GM12878 (cell line): ENCODE results near the gene WWOX. TPM values are rescaled to one million over a fixed set of nuclear protein-coding genes. Genes with fewer than 3 reads are reported as not detected.

ENCODE experiments used
- ATF7 ChIP-seq: fragments of 450-650 bp; IDR thresholded peaks from 2 replicates; pipeline ENCODE4 v1.6.1; 2016; ENCODE audit warnings: low read depth, mild to moderate bottlenecking
- BMI1 ChIP-seq: fragments of 450-650 bp; IDR thresholded peaks from 2 replicates; pipeline ENCODE4 v1.6.1; 2016; ENCODE audit warnings: mild to moderate bottlenecking, moderate library complexity, borderline replicate concordance
- CHD2 ChIP-seq: IDR thresholded peaks from 2 replicates; pipeline ENCODE4 v1.6.1; 2011; ENCODE audit warnings: low read depth, low read length, improper control_type of control experiment, borderline replicate concordance
- ETV6 ChIP-seq, 2 experiments: fragments of 450-650 bp in 1 of 2; IDR thresholded peaks in 1 of 2; conservative IDR thresholded peaks in 1 of 2; 2 replicates each; pipeline ENCODE4 v1.6.1; 2014; ENCODE audit warnings: antibody characterized with exemption in 1 of 2, borderline replicate concordance in 1 of 2, low read depth in 1 of 2, mild to moderate bottlenecking in 1 of 2, moderate library complexity in 1 of 2
- IRF3 ChIP-seq: fragments of 450-650 bp; IDR thresholded peaks from 2 replicates; pipeline ENCODE4 v1.6.1; 2014; ENCODE audit warnings: mild to moderate bottlenecking
- JUND ChIP-seq: IDR thresholded peaks from 2 replicates; pipeline ENCODE4 v1.6.1; 2012; ENCODE audit warnings: low read depth, mild to moderate bottlenecking, low read length, improper control_type of control experiment, moderate library complexity
- LARP7 ChIP-seq: fragments of 450-650 bp; IDR thresholded peaks from 2 replicates; pipeline ENCODE4 v1.6.1; 2017; ENCODE audit warnings: mild to moderate bottlenecking
- NR2C1 ChIP-seq: fragments of 450-650 bp; IDR thresholded peaks from 2 replicates; pipeline ENCODE4 v1.6.1; 2017; ENCODE audit warnings: antibody characterized with exemption, mild to moderate bottlenecking, moderate library complexity
- POLR2AphosphoS5 ChIP-seq: IDR thresholded peaks from 2 replicates; pipeline ENCODE4 v1.6.1; 2011; ENCODE audit warnings: mild to moderate bottlenecking, low read length, inconsistent platforms
- RELB ChIP-seq: fragments of 450-650 bp; IDR thresholded peaks from 2 replicates; pipeline ENCODE4 v1.6.1; 2017; ENCODE audit warnings: low read depth, mild to moderate bottlenecking, moderate library complexity
- RFX5 ChIP-seq: IDR thresholded peaks from 2 replicates; pipeline ENCODE4 v1.6.1; 2011; ENCODE audit warnings: low read depth, low read length, improper control_type of control experiment
- SIX5 ChIP-seq: IDR thresholded peaks from 2 replicates; pipeline ENCODE4 v1.6.1; 2011; ENCODE audit warnings: mild to moderate bottlenecking, low read depth, low read length, moderate library complexity; ENCODE audit not compliant: severe bottlenecking
- SMAD5 ChIP-seq: IDR thresholded peaks from 2 replicates; pipeline ENCODE4 v1.6.1; 2016; ENCODE audit warnings: antibody characterized with exemption, low read depth
- SREBF1 ChIP-seq: IDR thresholded peaks from 2 replicates; pipeline ENCODE4 v1.6.1; 2012; ENCODE audit warnings: mild to moderate bottlenecking, low read length
- TCF3 ChIP-seq: IDR thresholded peaks from 2 replicates; pipeline ENCODE4 v1.6.1; 2012; ENCODE audit warnings: low read depth, mild to moderate bottlenecking, low read length, borderline replicate concordance; ENCODE audit not compliant: insufficient read depth
- TCF7 ChIP-seq: IDR thresholded peaks from 2 replicates; pipeline ENCODE4 v1.6.1; 2014; ENCODE audit warnings: antibody characterized with exemption, borderline replicate concordance
- WRNIP1 ChIP-seq: IDR thresholded peaks from 2 replicates; pipeline ENCODE4 v1.6.1; 2011; ENCODE audit warnings: low read depth, low read length, improper control_type of control experiment, borderline replicate concordance
- ZNF384 ChIP-seq: IDR thresholded peaks from 2 replicates; pipeline ENCODE4 v1.6.1; 2012; ENCODE audit warnings: low read depth, mild to moderate bottlenecking, low read length, improper control_type of control experiment, borderline replicate concordance
- polyA plus RNA-seq, 11 experiments: library from polyadenylated mRNA; depleted of rRNA in 4 of 11; unstranded in 6 of 11; stranded (reverse) in 5 of 11; fragments of >200 nt; fragmentation: Nextera tagmentation in 4 of 11; fragmentation: Illumina TruSeq in 1 of 11; extraction: Ambion mirVana in 4 of 11; extraction: Trizol in 1 of 11; gene quantifications; 1 replicate in 1 of 11; 2 replicates in 10 of 11; pipeline versions ENCODE4 v1.2.1 to v1.2.3, GENCODE V29; 2011 to 2016; ENCODE audit warnings: inconsistent platforms in 2 of 11, missing spikeins in 2 of 11, low read depth in 1 of 11
- total RNA-seq, 4 experiments: library from RNA; depleted of rRNA in 3 of 4; stranded (reverse); fragments of >200 nt in 3 of 4; fragmentation: Illumina TruSeq in 1 of 4; extraction: Trizol in 1 of 4; gene quantifications; 2 replicates each; pipeline versions ENCODE4 v1.2.1 to v1.2.3, GENCODE V29; 2013 to 2021
- TF ChIP-seq, protein P1 (sequence below): fragments of 450-650 bp; IDR thresholded peaks from 2 replicates; pipeline ENCODE4 v1.6.1; 2017; ENCODE audit warnings: antibody characterized with exemption, mild to moderate bottlenecking, moderate library complexity

Gene WWOX
- total and polyA plus RNA-seq, 10 of the 15 experiments (the other 5 are each of a cell fraction or from before 2014, with no cell fraction given), result 2.8 to 24.4 (median 17.8) TPM

- TF ChIP-seq, protein P1, sequence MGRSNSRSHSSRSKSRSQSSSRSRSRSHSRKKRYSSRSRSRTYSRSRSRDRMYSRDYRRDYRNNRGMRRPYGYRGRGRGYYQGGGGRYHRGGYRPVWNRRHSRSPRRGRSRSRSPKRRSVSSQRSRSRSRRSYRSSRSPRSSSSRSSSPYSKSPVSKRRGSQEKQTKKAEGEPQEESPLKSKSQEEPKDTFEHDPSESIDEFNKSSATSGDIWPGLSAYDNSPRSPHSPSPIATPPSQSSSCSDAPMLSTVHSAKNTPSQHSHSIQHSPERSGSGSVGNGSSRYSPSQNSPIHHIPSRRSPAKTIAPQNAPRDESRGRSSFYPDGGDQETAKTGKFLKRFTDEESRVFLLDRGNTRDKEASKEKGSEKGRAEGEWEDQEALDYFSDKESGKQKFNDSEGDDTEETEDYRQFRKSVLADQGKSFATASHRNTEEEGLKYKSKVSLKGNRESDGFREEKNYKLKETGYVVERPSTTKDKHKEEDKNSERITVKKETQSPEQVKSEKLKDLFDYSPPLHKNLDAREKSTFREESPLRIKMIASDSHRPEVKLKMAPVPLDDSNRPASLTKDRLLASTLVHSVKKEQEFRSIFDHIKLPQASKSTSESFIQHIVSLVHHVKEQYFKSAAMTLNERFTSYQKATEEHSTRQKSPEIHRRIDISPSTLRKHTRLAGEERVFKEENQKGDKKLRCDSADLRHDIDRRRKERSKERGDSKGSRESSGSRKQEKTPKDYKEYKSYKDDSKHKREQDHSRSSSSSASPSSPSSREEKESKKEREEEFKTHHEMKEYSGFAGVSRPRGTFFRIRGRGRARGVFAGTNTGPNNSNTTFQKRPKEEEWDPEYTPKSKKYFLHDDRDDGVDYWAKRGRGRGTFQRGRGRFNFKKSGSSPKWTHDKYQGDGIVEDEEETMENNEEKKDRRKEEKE, result no peak
- TF ChIP-seq JUND, result no peak
- no peak for TF ChIP-seq SIX5
- no peak for TF ChIP-seq BMI1
- TF ChIP-seq IRF3, result no peak
- no peak for TF ChIP-seq RFX5
- peak; percentile 70; the same call in 1 of the 2 replicates for TF ChIP-seq TCF3
- no peak; a peak in 1 of 4 replicates for TF ChIP-seq ETV6 (conservative IDR thresholded peaks at IDR 0.05 in 1 of 2, IDR thresholded peaks at IDR 0.05 in 1 of 2; ENCODE audit: borderline replicate concordance in 1 of 2, low read depth in 1 of 2)
- no peak for TF ChIP-seq WRNIP1
- no peak; the same call in 1 of the 2 replicates for TF ChIP-seq RELB
- no peak for TF ChIP-seq SMAD5
- no peak for TF ChIP-seq NR2C1
- TF ChIP-seq POLR2AphosphoS5, result no peak
- TF ChIP-seq TCF7, result 0 out of 2 replicates have a peak, but pooled peaks have one; percentile 61
- TF ChIP-seq SREBF1, result no peak
- TF ChIP-seq ZNF384, result no peak
- peak; percentile 65; the same call in 1 of the 2 replicates for TF ChIP-seq CHD2
- TF ChIP-seq ATF7, result peak; percentile 72
- TF ChIP-seq LARP7, result no peak
Measured at GRCh38 chr16:78761427-78761826, 662.0 kb downstream of the WWOX start (continued).
